SU-DHL-6 (cell line): ENCODE data around the gene APCDD1.

Source experiments
- H2AFZ ChIP-seq: fragments of 200-600 bp; sonication (generic); 2 replicates; pipeline ENCODE4 v1.6.1; 2014; ENCODE audit warnings: low read depth, mild to moderate bottlenecking, moderate library complexity, mixed read lengths, antibody characterized with exemption, low read length; ENCODE audit not compliant: severe bottlenecking
- H3F3A ChIP-seq: fragments of 200-600 bp; shearing (Covaris generic); 2 replicates; pipeline ENCODE4 v1.6.0; 2016; ENCODE audit warnings: antibody characterized with exemption, mild to moderate bottlenecking; ENCODE audit not compliant: insufficient read depth
- H3K27ac ChIP-seq: fragments of 200-600 bp; sonication (generic); 2 replicates; pipeline ENCODE4 v1.5.1; 2016; ENCODE audit warnings: low read depth, mild to moderate bottlenecking, low read length, moderate library complexity, mixed read lengths
- H3K27me3 ChIP-seq: fragments of 200-600 bp; sonication (generic), shearing (Covaris generic); 2 replicates; pipeline ENCODE4 v1.6.0; 2014; ENCODE audit warnings: mild to moderate bottlenecking, low read length
- H3K36me3 ChIP-seq: fragments of 200-600 bp; sonication (generic); 2 replicates; pipeline ENCODE4 v1.6.1; 2014; ENCODE audit warnings: mild to moderate bottlenecking, low read length, mixed read lengths
- H3K4me2 ChIP-seq: fragments of 300-600, 200-600 bp; shearing (Covaris generic), sonication (generic); 2 replicates; pipeline ENCODE4 v1.6.0; 2014; ENCODE audit warnings: low read length, low read depth, mild to moderate bottlenecking; ENCODE audit not compliant: poor library complexity, severe bottlenecking
- H3K4me3 ChIP-seq: fragments of 200-600 bp; sonication (generic); 2 replicates; pipeline ENCODE4 v1.5.1; 2014; ENCODE audit warnings: antibody characterized with exemption, low read length, mild to moderate bottlenecking, mixed read lengths; ENCODE audit not compliant: insufficient read depth, poor library complexity, severe bottlenecking
- H3K79me2 ChIP-seq: fragments of 200-600 bp; sonication (generic); 2 replicates; pipeline ENCODE4 v1.6.1; 2014; ENCODE audit warnings: mild to moderate bottlenecking, low read length, moderate library complexity; ENCODE audit not compliant: insufficient read depth
- H3K9ac ChIP-seq: fragments of 200-600 bp; sonication (generic); 2 replicates; pipeline ENCODE4 v1.7.0; 2014; ENCODE audit warnings: mild to moderate bottlenecking, low read length
- H3K9me2 ChIP-seq: fragments of 200-600 bp; sonication (generic); replicated peaks from 2 replicates; pipeline ENCODE4 v1.6.1; 2014; ENCODE audit warnings: low read length; ENCODE audit not compliant: insufficient read depth
- H3K9me3 ChIP-seq: fragments of 200-600 bp; sonication (generic); 2 replicates; pipeline ENCODE4 v1.6.1; 2014; ENCODE audit warnings: low read length, mixed read lengths; ENCODE audit not compliant: insufficient read depth
- H4K20me1 ChIP-seq: fragments of 200-600 bp; sonication (generic); 2 replicates; pipeline ENCODE4 v1.6.1; 2014; ENCODE audit warnings: low read depth, mild to moderate bottlenecking, antibody characterized with exemption, low read length, moderate library complexity, mixed read lengths
- EZH2phosphoT487 ChIP-seq: fragments of 200-600 bp; sonication (generic), shearing (Covaris generic); conservative IDR thresholded peaks from 2 replicates; pipeline ENCODE4 v1.6.1; 2018; ENCODE audit warnings: mild to moderate bottlenecking, antibody characterized with exemption, low read length, moderate library complexity, mixed read lengths
- TF ChIP-seq, protein P1 (sequence below): fragments of 200-600 bp; sonication (generic); IDR thresholded peaks from one replicate; pipeline ENCODE4 v1.5.1; 2017; ENCODE audit warnings: antibody characterized with exemption, mild to moderate bottlenecking, low read length, moderate library complexity; ENCODE audit not compliant: insufficient read depth, poor library complexity, severe bottlenecking

APCDD1 gene

DNA sequence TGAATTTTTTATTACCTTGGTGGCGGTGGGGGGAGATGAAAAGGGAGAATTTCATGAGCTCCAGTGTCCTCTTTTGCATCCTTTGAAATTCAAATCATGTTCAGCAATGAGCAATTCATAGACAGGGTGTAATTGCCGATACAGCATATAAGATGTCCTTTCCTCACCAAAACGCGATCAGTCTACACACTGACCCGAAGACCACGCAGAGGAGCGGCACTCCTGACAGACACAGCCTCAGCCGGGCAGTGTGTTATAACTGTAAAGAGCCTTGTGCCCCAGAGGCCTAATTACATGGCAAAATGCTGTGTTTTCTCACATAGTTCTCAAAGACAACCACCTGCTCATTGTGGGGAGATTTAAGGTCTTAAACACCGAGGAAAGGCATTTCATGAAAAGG is 38.4 kb upstream of the APCDD1 start:
- TF ChIP-seq, protein P1, sequence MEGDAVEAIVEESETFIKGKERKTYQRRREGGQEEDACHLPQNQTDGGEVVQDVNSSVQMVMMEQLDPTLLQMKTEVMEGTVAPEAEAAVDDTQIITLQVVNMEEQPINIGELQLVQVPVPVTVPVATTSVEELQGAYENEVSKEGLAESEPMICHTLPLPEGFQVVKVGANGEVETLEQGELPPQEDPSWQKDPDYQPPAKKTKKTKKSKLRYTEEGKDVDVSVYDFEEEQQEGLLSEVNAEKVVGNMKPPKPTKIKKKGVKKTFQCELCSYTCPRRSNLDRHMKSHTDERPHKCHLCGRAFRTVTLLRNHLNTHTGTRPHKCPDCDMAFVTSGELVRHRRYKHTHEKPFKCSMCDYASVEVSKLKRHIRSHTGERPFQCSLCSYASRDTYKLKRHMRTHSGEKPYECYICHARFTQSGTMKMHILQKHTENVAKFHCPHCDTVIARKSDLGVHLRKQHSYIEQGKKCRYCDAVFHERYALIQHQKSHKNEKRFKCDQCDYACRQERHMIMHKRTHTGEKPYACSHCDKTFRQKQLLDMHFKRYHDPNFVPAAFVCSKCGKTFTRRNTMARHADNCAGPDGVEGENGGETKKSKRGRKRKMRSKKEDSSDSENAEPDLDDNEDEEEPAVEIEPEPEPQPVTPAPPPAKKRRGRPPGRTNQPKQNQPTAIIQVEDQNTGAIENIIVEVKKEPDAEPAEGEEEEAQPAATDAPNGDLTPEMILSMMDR, result no peak
- TF ChIP-seq EZH2phosphoT487, result no peak
- no peaks in the 10 kb centered on the region for H3K36me3 ChIP-seq
- no peaks in the 10 kb centered on the region for H3F3A ChIP-seq
- H3K27me3 ChIP-seq, result no peaks in the 10 kb centered on the region
- no peak overlapping the region for H3K4me3 ChIP-seq
- no peak overlapping the region for H3K4me2 ChIP-seq
- no peak overlapping the region for H3K9ac ChIP-seq
- no peaks in the 10 kb centered on the region for H3K9me2 ChIP-seq
- H3K27ac ChIP-seq, result no peak overlapping the region
- no peaks in the 10 kb centered on the region for H3K79me2 ChIP-seq
- H3K9me3 ChIP-seq, result no peaks in the 10 kb centered on the region
- no peaks in the 10 kb centered on the region for H4K20me1 ChIP-seq
- no peak overlapping the region for H2AFZ ChIP-seq

GRCh38 chr18:10417191-10417590 is 37.2 kb upstream of the APCDD1 start:
- Histone ChIP-seq H3K27ac (no peak overlapping the region), H3K36me3 (no peaks in the 10 kb centered on the region), H3F3A (no peaks in the 10 kb centered on the region), H3K4me3 (no peak overlapping the region), H3K4me2 (no peak overlapping the region), H3K9me2 (no peaks in the 10 kb centered on the region), H4K20me1 (no peaks in the 10 kb centered on the region), H3K9me3 (no peaks in the 10 kb centered on the region), H2AFZ (no peak overlapping the region), H3K27me3 (no peaks in the 10 kb centered on the region), H3K9ac (no peak overlapping the region), H3K79me2 (no peaks in the 10 kb centered on the region)
- TF ChIP-seq EZH2phosphoT487, result no peak
- TF ChIP-seq, protein P1, result no peak

DNA sequence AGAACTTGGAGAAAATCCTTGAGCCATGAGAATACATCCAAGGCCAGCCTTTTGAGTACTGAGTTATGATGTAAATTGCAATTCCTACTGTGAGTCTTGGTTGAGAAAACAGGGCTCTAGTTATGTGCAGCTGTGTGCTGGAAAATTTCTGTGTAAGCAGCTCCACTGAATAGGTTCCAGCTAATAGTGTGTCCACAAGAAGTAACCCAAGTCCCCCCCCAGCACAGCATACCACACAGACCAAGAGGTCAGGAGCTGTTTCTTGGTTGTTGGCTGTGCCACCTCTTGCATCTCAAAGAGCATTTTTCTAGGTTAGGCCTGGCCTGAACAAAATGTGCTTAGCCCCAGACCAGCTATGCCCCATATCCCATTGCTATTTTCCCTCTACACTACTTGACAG is 36.8 kb upstream of the APCDD1 start:
- no peak overlapping the region for H2AFZ ChIP-seq
- H3K4me3 ChIP-seq, result no peak overlapping the region
- H3F3A ChIP-seq, result no peaks in the 10 kb centered on the region
- H3K27ac ChIP-seq, result no peak overlapping the region
- no peak overlapping the region for H3K4me2 ChIP-seq
- no peaks in the 10 kb centered on the region for H3K9me3 ChIP-seq
- no peaks in the 10 kb centered on the region for H3K9me2 ChIP-seq
- H3K27me3 ChIP-seq, result no peaks in the 10 kb centered on the region
- TF ChIP-seq EZH2phosphoT487, result no peak
- TF ChIP-seq, protein P1, result no peak
- H4K20me1 ChIP-seq, result no peaks in the 10 kb centered on the region
- H3K9ac ChIP-seq, result no peak overlapping the region
- H3K36me3 ChIP-seq, result no peaks in the 10 kb centered on the region
- H3K79me2 ChIP-seq, result no peaks in the 10 kb centered on the region
